ENCODE measurements around the gene GPR183. TPM values are rescaled to one million over a fixed set of nuclear protein-coding genes. Genes with fewer than 3 reads are reported as not detected.
A peak's percentile ranks its signal among the peaks of the same experiment; 100 is the strongest.

Gene GPR183
- total and polyA plus RNA-seq, 2 of the 8 experiments (the other 6 are each of a cell fraction or from before 2014, with no cell fraction given): not detected

GRCh38 chr13:99265821-99266426 is 41.3 kb downstream of the GPR183 start:
- H4K91ac ChIP-seq (replicated peaks; ENCODE audit: insufficient read length, low read length): no peak overlapping the region
- H3K56ac ChIP-seq (replicated peaks; ENCODE audit: insufficient read length, low read depth, low read length): no peak overlapping the region
- no peak overlapping the region for H3K9ac ChIP-seq (replicated peaks in 1 of 4; ENCODE audit: extremely low read depth in 1 of 4, low read depth in 3 of 4, low read length in 3 of 4)
- H3K36me3 ChIP-seq (ENCODE audit: control insufficient read depth in 2 of 4, insufficient read depth in 4 of 4, low read length in 3 of 4): peaks cover 0 to 3% (median 1%) of the 10 kb centered on the region in 4 experiments; a peak in 2 of 8 replicates
- no peak overlapping the region for H3K18ac ChIP-seq (ENCODE audit: extremely low read depth, low read length)
- no peak overlapping the region for H3K4me2 ChIP-seq (ENCODE audit: insufficient read depth in 1 of 2, low read depth in 2 of 2, low read length in 2 of 2)
- peaks cover 0 to 3% of the 10 kb centered on the region in 2 experiments for H4K20me1 ChIP-seq (replicated peaks in 1 of 2; ENCODE audit: control insufficient read depth in 1 of 2, insufficient read depth in 2 of 2, low read length in 2 of 2)
- no peak overlapping the region for H3K4ac ChIP-seq (replicated peaks; ENCODE audit: insufficient read length, low read depth, low read length)
- no peak overlapping the region for H3K23ac ChIP-seq (ENCODE audit: insufficient read length)
- H3K79me1 ChIP-seq (ENCODE audit: low read depth, low read length): peaks cover 2% of the 10 kb centered on the region; the same call in 1 of the 2 replicates
- no peak overlapping the region for H3K27ac ChIP-seq (ENCODE audit: low read depth, low read length)
- DNase-seq (ENCODE audit: low read depth in 1 of 2, low spot score in 2 of 2) (no peak), FAIRE-seq (no peak)
- ChIA-PET CTCF (ENCODE audit: partially characterized antibody) (interaction anchor here (0.6 to 10.8 kb wide), 44 partner anchors 10 to 579 kb away, joined by 3 to 242 read pairs (median 4); partner anchors contain the start of genes GPR18 and UBAC2), POLR2A (ENCODE audit: partially characterized antibody) (interaction anchor here (0.6 to 1.5 kb wide), 5 partner anchors 10 to 181 kb away, joined by 3 to 10 read pairs (median 3); partner anchors contain the start of gene UBAC2)
- H3K4me1 ChIP-seq (replicated peaks in 1 of 4; ENCODE audit: control insufficient read depth in 3 of 4, insufficient read depth in 4 of 4, low read length in 3 of 4): no peaks in the 10 kb centered on the region; a peak in 1 of 7 replicates
- no peaks in the 10 kb centered on the region for H3K9me3 ChIP-seq (ENCODE audit: insufficient read depth in 2 of 2, low read depth in 1 of 2, low read length in 1 of 2)
- no peaks in the 10 kb centered on the region; a peak in 1 of 4 replicates for H3K79me2 ChIP-seq (ENCODE audit: control insufficient read depth in 1 of 2, insufficient read depth in 2 of 2, low read length in 2 of 2)
- H2BK20ac ChIP-seq (ENCODE audit: low read length): no peak overlapping the region
- H2BK15ac ChIP-seq (ENCODE audit: low read length): no peak overlapping the region
- H2BK12ac ChIP-seq (ENCODE audit: low read depth, low read length): no peak overlapping the region
- no peak overlapping the region for H2AK5ac ChIP-seq (ENCODE audit: low read depth, low read length)
- H2BK5ac ChIP-seq (ENCODE audit: low read depth, low read length): no peak overlapping the region
- no peak overlapping the region for H2AFZ ChIP-seq (ENCODE audit: low read length)
- no peak overlapping the region for H2BK120ac ChIP-seq (replicated peaks; ENCODE audit: low read depth, low read length)
- H3K27me3 ChIP-seq (replicated peaks in 1 of 4; ENCODE audit: control insufficient read depth in 3 of 4, extremely low read depth in 1 of 4, insufficient read depth in 3 of 4, low read length in 3 of 4): no peaks in the 10 kb centered on the region
- H3K14ac ChIP-seq (ENCODE audit: insufficient read length): no peak overlapping the region
- 71% methylated on average over 3 of the region's 3 CpGs; no CpG with 5 or more reads in 1 of the 2 experiments for WGBS, 2 experiments (ENCODE audit: extremely low coverage in 1 of 2, insufficient coverage in 1 of 2, insufficient read length in 1 of 2, insufficient replicate concordance in 2 of 2, low coverage in 1 of 2, low lambda C conversion rate in 2 of 2, missing lambda C conversion rate in 1 of 2)
- H4K5ac ChIP-seq (ENCODE audit: insufficient read length, low read depth, low read length): no peak overlapping the region
- no peak overlapping the region for H4K8ac ChIP-seq (ENCODE audit: extremely low read depth, insufficient read depth, low read length)
- H3K4me3 ChIP-seq (ENCODE audit: extremely low read depth in 1 of 4, insufficient read depth in 2 of 4, low read depth in 3 of 4, low read length in 4 of 4): no peak overlapping the region
- peaks cover 2% of the 10 kb centered on the region; the same call in 1 of the 2 replicates for H3K23me2 ChIP-seq (ENCODE audit: low read depth, low read length)
- TF ChIP-seq RAD21 (IDR thresholded peaks at IDR 0.05 in 1 of 2, conservative IDR thresholded peaks at IDR 0.05 in 1 of 2; ENCODE audit: low read depth in 2 of 2, low read length in 2 of 2) (peak; percentile 77 to 80), SP4 (IDR thresholded peaks at IDR 0.05; ENCODE audit: low read length) (no peak), SP1 (IDR thresholded peaks at IDR 0.05; ENCODE audit: low read depth, low read length) (no peak)
